H1 (cell line): ENCODE data around the gene KLHDC7A. TPM values are rescaled to one million over a fixed set of nuclear protein-coding genes. Genes with fewer than 3 reads are reported as not detected.

Experiments
- CTCF ChIA-PET: fragments of 300-600 bp; sonication (Branson Sonifier 250); formaldehyde crosslinking; loops from one replicate; lab custom pipeline; 2021; ENCODE audit not compliant: partially characterized antibody; lab: Charles Lee
- POLR2A ChIA-PET: fragments of 300-600 bp; sonication (Branson Sonifier 250); formaldehyde crosslinking; loops from one replicate; lab custom pipeline; 2021; ENCODE audit warnings: inconsistent platforms; ENCODE audit not compliant: partially characterized antibody; lab: Charles Lee
- DNase-seq, 2 experiments: peaks; one replicate each; pipeline versions ENCODE4 v3.0.0 to v3.0.0-alpha.2; 2010 to 2022; ENCODE audit warnings: low spot score in 2 of 2, low read depth in 1 of 2, mixed read lengths in 1 of 2
- FAIRE-seq: peaks from 2 replicates; lab custom pipeline; 2011; peaks lifted over from hg19 to GRCh38; lab: Jason Lieb, UNC
- H2AFZ ChIP-seq: 2 replicates; pipeline ENCODE4 v1.8.1; 2012; ENCODE audit warnings: low read length, inconsistent platforms
- H2AK5ac ChIP-seq: 2 replicates; pipeline ENCODE4 v1.6.1; 2013; ENCODE audit warnings: low read depth, low read length
- H2BK120ac ChIP-seq: replicated peaks from 2 replicates; pipeline ENCODE3; 2013; ENCODE audit warnings: low read depth, low read length, inconsistent platforms
- H2BK12ac ChIP-seq: 2 replicates; pipeline ENCODE4 v1.6.1; 2013; ENCODE audit warnings: low read depth, low read length
- H2BK15ac ChIP-seq: 2 replicates; pipeline ENCODE4 v1.6.1; 2013; ENCODE audit warnings: low read length
- H2BK20ac ChIP-seq: 2 replicates; pipeline ENCODE4 v1.6.1; 2013; ENCODE audit warnings: low read length
- H2BK5ac ChIP-seq: 2 replicates; pipeline ENCODE4 v1.6.1; 2013; ENCODE audit warnings: low read depth, low read length
- H3K14ac ChIP-seq: 2 replicates; pipeline ENCODE4 v1.6.1; 2013; ENCODE audit warnings: inconsistent platforms; ENCODE audit not compliant: insufficient read length
- H3K18ac ChIP-seq: 2 replicates; pipeline ENCODE4 v1.6.1; 2013; ENCODE audit warnings: low read length; ENCODE audit errors: extremely low read depth
- H3K23ac ChIP-seq: 2 replicates; pipeline ENCODE4 v1.6.1; 2013; ENCODE audit warnings: inconsistent platforms; ENCODE audit not compliant: insufficient read length
- H3K23me2 ChIP-seq: 2 replicates; pipeline ENCODE4 v1.6.1; 2013; ENCODE audit warnings: low read depth, low read length
- H3K27ac ChIP-seq: 2 replicates; pipeline ENCODE4 v1.6.1; 2011; ENCODE audit warnings: low read depth, low read length, inconsistent platforms
- H3K27me3 ChIP-seq, 4 experiments: replicated peaks in 1 of 4; 1 replicate in 1 of 4; 2 replicates in 3 of 4; pipeline versions ENCODE4 v1.6.1 to v1.8.1; 2011 to 2013; ENCODE audit warnings: low read length in 3 of 4, mild to moderate bottlenecking in 3 of 4, inconsistent platforms in 2 of 4, mixed read lengths in 2 of 4, moderate library complexity in 1 of 4; ENCODE audit not compliant: control insufficient read depth in 3 of 4, insufficient read depth in 3 of 4; ENCODE audit errors: extremely low read depth in 1 of 4
- H3K36me3 ChIP-seq, 4 experiments: 2 replicates each; pipeline versions ENCODE4 v1.6.1 to v1.8.1; 2011 to 2013; ENCODE audit warnings: mild to moderate bottlenecking in 4 of 4, low read length in 3 of 4, moderate library complexity in 2 of 4, control low read depth in 1 of 4, inconsistent platforms in 1 of 4; ENCODE audit not compliant: insufficient read depth in 4 of 4, control insufficient read depth in 2 of 4
- H3K4ac ChIP-seq: replicated peaks from 2 replicates; pipeline ENCODE3; 2013; ENCODE audit warnings: low read length, low read depth, mixed read lengths, inconsistent platforms; ENCODE audit not compliant: insufficient read length
- H3K4me1 ChIP-seq, 4 experiments: replicated peaks in 1 of 4; 1 replicate in 1 of 4; 2 replicates in 3 of 4; pipeline versions ENCODE4 v1.6.1 to v1.8.1; 2011 to 2013; ENCODE audit warnings: low read length in 3 of 4, inconsistent platforms in 2 of 4, mixed read lengths in 1 of 4; ENCODE audit not compliant: insufficient read depth in 4 of 4, control insufficient read depth in 3 of 4
- H3K4me2 ChIP-seq, 2 experiments: 2 replicates each; pipeline versions ENCODE4 v1.6.1 to v1.8.1; 2011 to 2013; ENCODE audit warnings: low read depth in 2 of 2, low read length in 2 of 2, control low read depth in 1 of 2, inconsistent platforms in 1 of 2, mild to moderate bottlenecking in 1 of 2; ENCODE audit not compliant: insufficient read depth in 1 of 2
- H3K4me3 ChIP-seq, 4 experiments: fragments of 200-600, 300-600 bp in 1 of 4; sonication (generic), shearing (Covaris generic), sonication (Bioruptor Twin) in 1 of 4; 2 replicates each; pipeline versions ENCODE4 v1.5.1 to v1.8.1; 2011 to 2016; ENCODE audit warnings: low read length in 4 of 4, low read depth in 3 of 4, control low read depth in 2 of 4, inconsistent platforms in 2 of 4, mild to moderate bottlenecking in 2 of 4, mixed read lengths in 1 of 4, moderate library complexity in 1 of 4; ENCODE audit not compliant: insufficient read depth in 2 of 4; ENCODE audit errors: extremely low read depth in 1 of 4
- H3K56ac ChIP-seq: replicated peaks from 2 replicates; pipeline ENCODE3; 2013; ENCODE audit warnings: low read depth, mild to moderate bottlenecking, mixed read lengths, low read length, inconsistent platforms; ENCODE audit not compliant: insufficient read length
- H3K79me1 ChIP-seq: 2 replicates; pipeline ENCODE4 v1.6.1; 2013; ENCODE audit warnings: low read depth, low read length, control low read depth
- H3K79me2 ChIP-seq, 2 experiments: 2 replicates each; pipeline versions ENCODE4 v1.6.1 to v1.8.1; 2012 to 2013; ENCODE audit warnings: low read length in 2 of 2, mild to moderate bottlenecking in 2 of 2, inconsistent platforms in 1 of 2; ENCODE audit not compliant: insufficient read depth in 2 of 2, control insufficient read depth in 1 of 2
- H3K9ac ChIP-seq, 4 experiments: replicated peaks in 1 of 4; 1 replicate in 1 of 4; 2 replicates in 3 of 4; pipeline versions ENCODE4 v1.6.1 to v1.8.1; 2011 to 2013; ENCODE audit warnings: low read depth in 3 of 4, low read length in 3 of 4, control low read depth in 2 of 4, mild to moderate bottlenecking in 2 of 4, moderate library complexity in 2 of 4, inconsistent platforms in 1 of 4; ENCODE audit errors: extremely low read depth in 1 of 4
- H3K9me3 ChIP-seq, 2 experiments: 2 replicates each; pipeline versions ENCODE4 v1.6.1 to v1.8.1; 2012 to 2013; ENCODE audit warnings: mild to moderate bottlenecking in 2 of 2, moderate library complexity in 2 of 2, control low read depth in 1 of 2, inconsistent platforms in 1 of 2, low read depth in 1 of 2, low read length in 1 of 2, mixed read lengths in 1 of 2; ENCODE audit not compliant: insufficient read depth in 2 of 2
- H4K20me1 ChIP-seq, 2 experiments: replicated peaks in 1 of 2; 2 replicates each; pipeline versions ENCODE3 to v1.8.1; 2011 to 2013; ENCODE audit warnings: inconsistent platforms in 2 of 2, low read length in 2 of 2, mild to moderate bottlenecking in 1 of 2; ENCODE audit not compliant: insufficient read depth in 2 of 2, control insufficient read depth in 1 of 2
- H4K5ac ChIP-seq: 2 replicates; pipeline ENCODE4 v1.6.1; 2013; ENCODE audit warnings: low read length, low read depth, mixed read lengths, inconsistent platforms; ENCODE audit not compliant: insufficient read length
- H4K8ac ChIP-seq: 2 replicates; pipeline ENCODE4 v1.8.0; 2013; ENCODE audit warnings: mild to moderate bottlenecking, moderate library complexity, low read length, inconsistent platforms; ENCODE audit not compliant: insufficient read depth; ENCODE audit errors: extremely low read depth
- H4K91ac ChIP-seq: replicated peaks from 2 replicates; pipeline ENCODE3; 2013; ENCODE audit warnings: low read length, mixed read lengths, inconsistent platforms; ENCODE audit not compliant: insufficient read length
- CEBPB ChIP-seq: IDR thresholded peaks from 2 replicates; pipeline ENCODE4 v1.6.1; 2012; ENCODE audit warnings: low read depth, low read length
- CHD2 ChIP-seq: IDR thresholded peaks from 2 replicates; pipeline ENCODE4 v1.6.1; 2012; ENCODE audit warnings: low read length, improper control_type of control experiment
- EGR1 ChIP-seq: IDR thresholded peaks from 2 replicates; pipeline ENCODE4 v1.6.1; 2011; ENCODE audit warnings: low read depth, low read length, borderline replicate concordance
- FOSL1 ChIP-seq: IDR thresholded peaks from 2 replicates; pipeline ENCODE4 v1.6.1; 2011; ENCODE audit warnings: mild to moderate bottlenecking, low read depth, low read length, moderate library complexity; ENCODE audit not compliant: insufficient read depth
- HDAC6 ChIP-seq: IDR thresholded peaks from one replicate; pipeline ENCODE4 v1.7.1; 2012; ENCODE audit warnings: low read depth, mild to moderate bottlenecking, inconsistent platforms, low read length, moderate library complexity
- KDM4A ChIP-seq: IDR thresholded peaks from one replicate; pipeline ENCODE4 v1.7.1; 2012; ENCODE audit warnings: low read depth, mild to moderate bottlenecking, moderate library complexity, low read length, inconsistent platforms; ENCODE audit not compliant: severe bottlenecking
- RBBP5 ChIP-seq: IDR thresholded peaks from 2 replicates; pipeline ENCODE4 v1.7.1; 2012; ENCODE audit warnings: low read depth, mild to moderate bottlenecking, inconsistent platforms, low read length, moderate library complexity, borderline replicate concordance
- RXRA ChIP-seq: IDR thresholded peaks from 2 replicates; pipeline ENCODE4 v1.6.1; 2011; ENCODE audit warnings: low read depth, mild to moderate bottlenecking, low read length, moderate library complexity; ENCODE audit not compliant: insufficient read depth
- SRF ChIP-seq: IDR thresholded peaks from 2 replicates; pipeline ENCODE4 v1.6.1; 2011; ENCODE audit warnings: mild to moderate bottlenecking, low read depth, low read length, moderate library complexity
- WGBS, 2 experiments: shearing (Covaris generic) in 1 of 2; methylation state at CpG; one replicate each; pipeline versions ENCODE4 v1.1.6 to v1.1.7; 2013 to 2015; ENCODE audit warnings: low lambda C conversion rate in 2 of 2, mixed read lengths in 2 of 2, inconsistent platforms in 1 of 2, low coverage in 1 of 2, missing lambda C conversion rate in 1 of 2; ENCODE audit not compliant: insufficient replicate concordance in 2 of 2, insufficient coverage in 1 of 2, insufficient read length in 1 of 2; ENCODE audit errors: extremely low coverage in 1 of 2, missing lambda C conversion rate in 1 of 2; 5-methylcytosine and 5-hydroxymethylcytosine counted together
- polyA plus RNA-seq, 7 experiments: library from polyadenylated mRNA; depleted of rRNA in 3 of 7; stranded (reverse) in 5 of 7; unstranded in 2 of 7; fragments of >200 nt in 5 of 7; fragments of 200-250 nt in 2 of 7; gene quantifications; 1 replicate in 5 of 7; 2 replicates in 1 of 7; 4 replicates in 1 of 7; pipeline versions ENCODE4 v1.2.1 to v1.2.3, GENCODE V29; 2011 to 2013; ENCODE audit warnings: missing spikeins in 2 of 7, mixed read lengths in 2 of 7
- total RNA-seq: library from RNA; stranded (reverse); fragmentation: NEBNext Ultra II Directional; extraction: Animal tissue kit (Norgen Biotek cat#: 25700); gene quantifications from 2 replicates; pipeline ENCODE4 v1.2.1, GENCODE V29; 2021
- TF ChIP-seq, protein P1 (sequence below): IDR thresholded peaks from 2 replicates; pipeline ENCODE4 v1.6.1; 2011; ENCODE audit warnings: low read length, improper control_type of control experiment
- TF ChIP-seq, protein P2 (sequence below): IDR thresholded peaks from 2 replicates; pipeline ENCODE4 v1.6.1; 2011; ENCODE audit warnings: low read depth, mild to moderate bottlenecking, low read length; ENCODE audit not compliant: insufficient read depth

The KLHDC7A gene
- total and polyA plus RNA-seq, 2 of the 8 experiments (the other 6 are each of a cell fraction or from before 2014, with no cell fraction given): 3.9 to 18.9 TPM

DNA sequence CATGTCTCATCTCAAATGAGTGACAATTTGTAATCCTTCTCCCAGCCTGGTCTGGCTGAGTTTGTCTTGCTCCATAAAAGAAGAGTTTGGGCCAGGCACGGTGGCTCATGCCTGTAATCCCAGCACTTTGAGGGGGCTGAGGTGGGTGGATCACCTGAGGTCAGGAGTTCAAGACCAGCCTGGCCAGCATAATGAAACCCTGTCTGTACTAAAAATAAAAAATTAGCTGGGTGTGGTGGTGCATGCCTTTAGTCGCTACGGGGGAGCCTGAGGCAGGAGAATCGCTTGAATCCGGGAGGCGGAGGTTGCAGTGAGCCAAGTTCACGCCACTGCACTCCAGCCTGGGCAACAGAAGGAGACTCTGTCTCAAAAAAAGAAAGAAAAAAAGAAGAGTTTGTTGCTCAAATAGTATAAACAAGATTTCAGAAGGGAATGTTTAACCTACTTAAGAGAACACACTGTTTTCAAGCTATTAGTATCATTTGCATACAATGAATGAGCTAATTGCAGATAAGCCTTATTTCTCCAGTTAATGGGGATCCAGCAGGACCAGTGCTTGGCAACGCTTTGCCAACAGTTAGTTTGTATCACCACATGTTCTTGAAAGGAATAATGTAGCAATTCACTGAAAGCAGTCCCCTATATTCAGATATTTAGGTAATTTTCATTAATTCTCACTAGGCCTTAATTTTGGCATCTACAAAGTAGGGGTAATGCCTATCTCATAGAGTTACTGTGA, 15.9 kb downstream of the KLHDC7A start:
- Histone ChIP-seq H3K56ac (no peak overlapping the region), H3K79me1 (no peaks in the 10 kb centered on the region), H3K4me3 (no peak overlapping the region), H3K36me3 (no peaks in the 10 kb centered on the region), H3K23ac (no peak overlapping the region), H3K4ac (no peak overlapping the region), H3K9ac (no peak overlapping the region), H2BK20ac (no peak overlapping the region), H4K91ac (no peak overlapping the region), H2BK15ac (no peak overlapping the region), H4K8ac (no peak overlapping the region; the same call in 1 of the 2 replicates), H2AFZ (no peak overlapping the region), H3K27me3 (no peaks in the 10 kb centered on the region; a peak in 1 of 7 replicates), H3K79me2 (no peaks in the 10 kb centered on the region), H3K14ac (no peak overlapping the region), H3K4me2 (no peak overlapping the region), H3K9me3 (peaks cover 10 to 11% of the 10 kb centered on the region in 2 experiments), H2BK12ac (no peak overlapping the region), H2BK5ac (no peak overlapping the region), H3K27ac (no peak overlapping the region), H3K23me2 (no peaks in the 10 kb centered on the region), H4K5ac (no peak overlapping the region), H2AK5ac (no peak overlapping the region), H3K18ac (no peak overlapping the region), H4K20me1 (no peaks in the 10 kb centered on the region), H3K4me1 (no peaks in the 10 kb centered on the region), H2BK120ac (no peak overlapping the region)
- DNase-seq (no peak), FAIRE-seq (no peak)
- ChIA-PET POLR2A (no interaction called here), CTCF (interaction anchor here (1.2 to 1.9 kb wide), 2 partner anchors 12 to 46 kb away, joined by 3 to 6 read pairs; no protein-coding TSS in a partner anchor)
- 97% methylated on average over 8 of the region's 8 CpGs; no CpG with 5 or more reads in 1 of the 2 experiments for WGBS, 2 experiments
- TF ChIP-seq CHD2 (no peak), RXRA (no peak), CEBPB (no peak), FOSL1 (no peak), EGR1 (no peak), KDM4A (no peak), RBBP5 (no peak), HDAC6 (no peak), SRF (no peak)
- TF ChIP-seq, protein P1, sequence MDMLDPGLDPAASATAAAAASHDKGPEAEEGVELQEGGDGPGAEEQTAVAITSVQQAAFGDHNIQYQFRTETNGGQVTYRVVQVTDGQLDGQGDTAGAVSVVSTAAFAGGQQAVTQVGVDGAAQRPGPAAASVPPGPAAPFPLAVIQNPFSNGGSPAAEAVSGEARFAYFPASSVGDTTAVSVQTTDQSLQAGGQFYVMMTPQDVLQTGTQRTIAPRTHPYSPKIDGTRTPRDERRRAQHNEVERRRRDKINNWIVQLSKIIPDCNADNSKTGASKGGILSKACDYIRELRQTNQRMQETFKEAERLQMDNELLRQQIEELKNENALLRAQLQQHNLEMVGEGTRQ: no peak
- TF ChIP-seq, protein P2, sequence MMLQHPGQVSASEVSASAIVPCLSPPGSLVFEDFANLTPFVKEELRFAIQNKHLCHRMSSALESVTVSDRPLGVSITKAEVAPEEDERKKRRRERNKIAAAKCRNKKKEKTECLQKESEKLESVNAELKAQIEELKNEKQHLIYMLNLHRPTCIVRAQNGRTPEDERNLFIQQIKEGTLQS: no peak
